Endothelial cell of umbilical vein (primary cell): ENCODE results near the gene CEP192. TPM values are rescaled to one million over a fixed set of nuclear protein-coding genes. Genes with fewer than 3 reads are reported as not detected.

Source experiments
- BruUV-seq: library from RNA; stranded (reverse); fragments of 400-500 nt; replicated peaks from 2 replicates; lab custom pipeline; 2021; lab: Mats Ljungman, UMichigan
- CTCF ChIA-PET: fragments of 300-600, 350-600 bp; sonication (Branson Sonifier 250); formaldehyde crosslinking; loops from one replicate; lab custom pipeline; 2021; ENCODE audit warnings: antibody characterized with exemption, inconsistent platforms; lab: Charles Lee
- POLR2A ChIA-PET: fragments of 300-600, 350-600 bp; sonication (Branson Sonifier 250); formaldehyde crosslinking; loops from one replicate; lab custom pipeline; 2021; ENCODE audit warnings: antibody characterized with exemption, inconsistent platforms; lab: Charles Lee
- DNase-seq: peaks from one replicate; pipeline ENCODE4 v3.0.0-alpha.2; 2011; ENCODE audit warnings: low read depth, low spot score
- FAIRE-seq: peaks from 2 replicates; lab custom pipeline; 2011; peaks lifted over from hg19 to GRCh38; lab: Jason Lieb, UNC
- H2AFZ ChIP-seq: 2 replicates; pipeline ENCODE4 v1.6.0; 2012; ENCODE audit warnings: low read depth, low read length, control low read depth, inconsistent platforms
- H3K27ac ChIP-seq: 2 replicates; pipeline ENCODE4 v1.5.1; 2011; ENCODE audit warnings: low read depth, mild to moderate bottlenecking, control low read depth, low read length, moderate library complexity; ENCODE audit not compliant: insufficient read depth
- H3K27me3 ChIP-seq, 2 experiments: 2 replicates each; pipeline versions ENCODE4 v1.6.0 to v1.6.1; 2011; ENCODE audit warnings: low read length in 2 of 2, mixed read lengths in 1 of 2; ENCODE audit not compliant: control insufficient read depth in 2 of 2, insufficient read depth in 2 of 2
- H3K36me3 ChIP-seq, 2 experiments: 2 replicates in 1 of 2; 3 replicates in 1 of 2; pipeline ENCODE4 v1.5.1; 2011; ENCODE audit warnings: low read length in 2 of 2, mild to moderate bottlenecking in 1 of 2, moderate library complexity in 1 of 2; ENCODE audit not compliant: control insufficient read depth in 2 of 2, insufficient read depth in 2 of 2; ENCODE audit errors: extremely low read depth in 1 of 2
- H3K4me1 ChIP-seq: 3 replicates; pipeline ENCODE4 v1.5.1; 2011; ENCODE audit warnings: mild to moderate bottlenecking, low read length; ENCODE audit not compliant: control insufficient read depth, insufficient read depth; ENCODE audit errors: extremely low read depth
- H3K4me2 ChIP-seq: 2 replicates; pipeline ENCODE4 v1.6.1; 2011; ENCODE audit warnings: low read length, control low read depth, mixed read lengths; ENCODE audit not compliant: insufficient read depth
- H3K4me3 ChIP-seq, 3 experiments: fragments of 200-600 bp in 1 of 3; sonication (generic), shearing (Covaris generic) in 1 of 3; replicated peaks in 1 of 3; 2 replicates each; pipeline ENCODE4 v1.5.1; 2011 to 2016; ENCODE audit warnings: control low read depth in 3 of 3, low read length in 3 of 3, mild to moderate bottlenecking in 2 of 3, inconsistent platforms in 1 of 3, low read depth in 1 of 3, moderate library complexity in 1 of 3; ENCODE audit not compliant: insufficient read depth in 1 of 3
- H3K79me2 ChIP-seq: 2 replicates; pipeline ENCODE4 v1.6.0; 2012; ENCODE audit warnings: low read length, inconsistent platforms; ENCODE audit not compliant: control insufficient read depth, insufficient read depth
- H3K9ac ChIP-seq: replicated peaks from 2 replicates; pipeline ENCODE3; 2011; ENCODE audit warnings: low read length, control low read depth; ENCODE audit not compliant: insufficient read depth; ENCODE audit errors: extremely low read depth
- H3K9me1 ChIP-seq: replicated peaks from 3 replicates; pipeline ENCODE4 v1.6.0; 2011; ENCODE audit warnings: mild to moderate bottlenecking, low read length; ENCODE audit not compliant: control insufficient read depth, insufficient read depth; ENCODE audit errors: extremely low read depth
- H3K9me3 ChIP-seq: replicated peaks from 2 replicates; pipeline ENCODE4 v1.5.1; 2012; ENCODE audit warnings: low read length, inconsistent platforms; ENCODE audit not compliant: control insufficient read depth, insufficient read depth
- H4K20me1 ChIP-seq: replicated peaks from 2 replicates; pipeline ENCODE3; 2011; ENCODE audit warnings: mild to moderate bottlenecking, low read length; ENCODE audit not compliant: control insufficient read depth, insufficient read depth; ENCODE audit errors: extremely low read depth
- EZH2 ChIP-seq: IDR thresholded peaks from 2 replicates; pipeline ENCODE4 v1.6.1; 2012; ENCODE audit warnings: borderline replicate concordance, low read depth, mild to moderate bottlenecking, moderate library complexity, low read length, inconsistent platforms; ENCODE audit not compliant: severe bottlenecking
- FOS ChIP-seq: IDR thresholded peaks from 2 replicates; pipeline ENCODE4 v1.6.1; 2011; ENCODE audit warnings: mild to moderate bottlenecking, low read length, moderate library complexity, borderline replicate concordance; ENCODE audit not compliant: insufficient read depth
- GATA2 ChIP-seq: IDR thresholded peaks from 2 replicates; pipeline ENCODE4 v1.7.0; 2011; ENCODE audit warnings: low read depth, mild to moderate bottlenecking, moderate library complexity, mixed read lengths, low read length; ENCODE audit not compliant: insufficient read length, insufficient read depth
- JUN ChIP-seq: IDR thresholded peaks from 2 replicates; pipeline ENCODE4 v1.6.1; 2011; ENCODE audit warnings: borderline replicate concordance, low read depth; ENCODE audit not compliant: insufficient read length, insufficient read depth
- MYC ChIP-seq: IDR thresholded peaks from one replicate; pipeline ENCODE4 v1.6.1; 2011; ENCODE audit warnings: mild to moderate bottlenecking, low read depth, low read length
- POLR2A ChIP-seq: IDR thresholded peaks from 2 replicates; pipeline ENCODE4 v1.6.1; 2012; ENCODE audit warnings: low read depth, mild to moderate bottlenecking, control low read depth, low read length
- POLR2AphosphoS5 ChIP-seq: IDR thresholded peaks from 2 replicates; pipeline ENCODE4 v1.6.1; 2012; ENCODE audit warnings: low read depth, mild to moderate bottlenecking, control low read depth, low read length, moderate library complexity; ENCODE audit not compliant: insufficient read depth
- dilution Hi-C: fragments of 300-500 bp; cut with MboI; formaldehyde crosslinking; loops from one replicate; pipeline ENCODE4 v1.15.0; 2019; ENCODE audit warnings: low sequenced_read_pairs; ENCODE audit not compliant: extremely low pct_ligation_motif_present
- intact Hi-C: fragments of 100-400 bp; cut with micrococcal nuclease; formaldehyde crosslinking; loops from one replicate; pipeline ENCODE4 v1.10.0; 2022
- polyA plus RNA-seq, 4 experiments: library from polyadenylated mRNA; depleted of rRNA in 3 of 4; stranded (reverse) in 3 of 4; unstranded in 1 of 4; fragments of >200 nt; gene quantifications; 2 replicates each; pipeline versions ENCODE4 v1.2.1 to v1.2.3, GENCODE V29; 2011 to 2012; ENCODE audit warnings: missing spikeins in 1 of 4
- total RNA-seq: library from RNA; stranded (reverse); gene quantifications from 2 replicates; pipeline ENCODE4 v1.2.3, GENCODE V29; 2021
- TF ChIP-seq, protein P1 (sequence below): IDR thresholded peaks from 2 replicates; pipeline ENCODE4 v1.6.1; 2011; ENCODE audit not compliant: insufficient read depth, insufficient read length
- TF ChIP-seq, protein P2 (sequence below), 2 donors: IDR thresholded peaks; 1 replicate in 1 of 2; 2 replicates in 1 of 2; pipeline ENCODE4 v1.5.1; 2011; ENCODE audit warnings: low read length in 2 of 2, mild to moderate bottlenecking in 2 of 2, moderate library complexity in 2 of 2, control low read depth in 1 of 2, inconsistent platforms in 1 of 2, low read depth in 1 of 2; ENCODE audit not compliant: insufficient read depth in 1 of 2; ENCODE audit errors: extremely low read depth in 1 of 2

Gene CEP192
- total and polyA plus RNA-seq, 2 donors (not counting 3 experiments of a cell fraction or from before 2014, with no cell fraction given) = 14.5 to 22.9 TPM

DNA sequence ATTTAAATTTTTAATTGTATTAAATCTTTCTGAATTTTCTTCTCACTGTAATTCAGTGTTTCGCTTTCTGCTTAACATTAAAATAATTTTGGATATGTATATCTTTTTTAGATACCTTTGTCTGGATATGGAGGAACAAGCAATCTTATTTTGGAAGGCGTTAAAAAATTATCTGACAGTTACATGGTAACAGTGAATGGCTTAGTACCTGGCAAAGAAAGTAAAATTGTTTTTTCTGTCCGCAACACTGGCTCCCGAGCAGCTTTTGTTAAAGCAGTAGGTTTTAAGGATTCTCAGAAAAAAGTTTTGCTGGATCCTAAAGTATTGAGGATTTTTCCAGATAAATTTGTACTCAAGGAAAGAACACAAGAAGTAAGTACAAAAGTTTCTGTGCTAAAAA is 95.7 kb downstream of the CEP192 start:
- Histone ChIP-seq H3K4me2 (no peak overlapping the region), H3K9ac (no peak overlapping the region), H3K4me3 (no peak overlapping the region), H2AFZ (no peak overlapping the region), H4K20me1 (no peaks in the 10 kb centered on the region), H3K27me3 (no peaks in the 10 kb centered on the region), H3K27ac (no peak overlapping the region), H3K36me3 (peaks cover 2 to 5% of the 10 kb centered on the region in 2 experiments), H3K9me3 (no peaks in the 10 kb centered on the region), H3K4me1 (no peaks in the 10 kb centered on the region), H3K9me1 (no peaks in the 10 kb centered on the region), H3K79me2 (no peaks in the 10 kb centered on the region)
- dilution Hi-C loops (no loop called here), intact Hi-C loops (no loop called here)
- TF ChIP-seq, protein P1, sequence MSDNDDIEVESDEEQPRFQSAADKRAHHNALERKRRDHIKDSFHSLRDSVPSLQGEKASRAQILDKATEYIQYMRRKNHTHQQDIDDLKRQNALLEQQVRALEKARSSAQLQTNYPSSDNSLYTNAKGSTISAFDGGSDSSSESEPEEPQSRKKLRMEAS = no peak
- TF ChIP-seq POLR2A (no peak), MYC (no peak), GATA2 (no peak), FOS (no peak), EZH2 (no peak), POLR2AphosphoS5 (no peak), JUN (no peak)
- TF ChIP-seq, protein P2, sequence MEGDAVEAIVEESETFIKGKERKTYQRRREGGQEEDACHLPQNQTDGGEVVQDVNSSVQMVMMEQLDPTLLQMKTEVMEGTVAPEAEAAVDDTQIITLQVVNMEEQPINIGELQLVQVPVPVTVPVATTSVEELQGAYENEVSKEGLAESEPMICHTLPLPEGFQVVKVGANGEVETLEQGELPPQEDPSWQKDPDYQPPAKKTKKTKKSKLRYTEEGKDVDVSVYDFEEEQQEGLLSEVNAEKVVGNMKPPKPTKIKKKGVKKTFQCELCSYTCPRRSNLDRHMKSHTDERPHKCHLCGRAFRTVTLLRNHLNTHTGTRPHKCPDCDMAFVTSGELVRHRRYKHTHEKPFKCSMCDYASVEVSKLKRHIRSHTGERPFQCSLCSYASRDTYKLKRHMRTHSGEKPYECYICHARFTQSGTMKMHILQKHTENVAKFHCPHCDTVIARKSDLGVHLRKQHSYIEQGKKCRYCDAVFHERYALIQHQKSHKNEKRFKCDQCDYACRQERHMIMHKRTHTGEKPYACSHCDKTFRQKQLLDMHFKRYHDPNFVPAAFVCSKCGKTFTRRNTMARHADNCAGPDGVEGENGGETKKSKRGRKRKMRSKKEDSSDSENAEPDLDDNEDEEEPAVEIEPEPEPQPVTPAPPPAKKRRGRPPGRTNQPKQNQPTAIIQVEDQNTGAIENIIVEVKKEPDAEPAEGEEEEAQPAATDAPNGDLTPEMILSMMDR (IDR thresholded peaks at IDR 0.05; ENCODE audit: extremely low read depth in 1 of 2, insufficient read depth in 1 of 2, low read depth in 1 of 2, low read length in 2 of 2) = no peak
- FAIRE-seq = no peak
- CTCF ChIA-PET = no interaction called here
- no TSS peak for BruUV-seq
- POLR2A ChIA-PET = no interaction called here
- DNase-seq = no peak
